ENCODE data around the gene THEM5.

THEM5 gene

GRCh38 chr1:151849871-151850270 lies 3.6 kb downstream of the THEM5 start:
- DNase-seq (ENCODE audit: extremely low spot score) = no peak
- no peak for TF ChIP-seq FOXK2 (IDR thresholded peaks at IDR 0.05)
- TF ChIP-seq SUZ12 (IDR thresholded peaks at IDR 0.05) = no peak
- TF ChIP-seq LEF1 (IDR thresholded peaks at IDR 0.05; ENCODE audit: borderline replicate concordance) = no peak
- TF ChIP-seq BHLHE40 (IDR thresholded peaks at IDR 0.05; ENCODE audit: borderline replicate concordance) = no peak
- no peak for TF ChIP-seq FOXA1 (IDR thresholded peaks at IDR 0.05)
- TF ChIP-seq FOXM1 (IDR thresholded peaks at IDR 0.05; ENCODE audit: borderline replicate concordance) = no peak
- TF ChIP-seq L3MBTL2 (conservative IDR thresholded peaks at IDR 0.05) = no peak
- no peak for TF ChIP-seq CTBP1 (IDR thresholded peaks at IDR 0.05; ENCODE audit: borderline replicate concordance)
- no peak for TF ChIP-seq SP1 (IDR thresholded peaks at IDR 0.05)
- no peak for TF ChIP-seq ZNF384 (IDR thresholded peaks at IDR 0.05)
- TF ChIP-seq ELF4 (IDR thresholded peaks at IDR 0.05) = no peak
- TF ChIP-seq HDGF (IDR thresholded peaks at IDR 0.05; ENCODE audit: borderline replicate concordance) = no peak
- TF ChIP-seq NFRKB (IDR thresholded peaks at IDR 0.05) = no peak
- no peak for TF ChIP-seq TARDBP (IDR thresholded peaks at IDR 0.05)
- TF ChIP-seq PKNOX1 (IDR thresholded peaks at IDR 0.05) = no peak
- no peak for TF ChIP-seq ARNT (IDR thresholded peaks at IDR 0.05)
- ChIA-PET POLR2A (no interaction called here), CTCF (interaction anchor here (1.5 kb wide), 1 partner anchor 13 kb away, joined by 5 read pairs; no protein-coding TSS in a partner anchor)

GRCh38 chr1:151849126-151849525 lies 4.4 kb downstream of the THEM5 start:
- POLR2A ChIA-PET = interaction anchor here (1.1 kb wide), 1 partner anchor 9 kb away, joined by 3 read pairs; no protein-coding TSS in a partner anchor
- CTCF ChIA-PET = interaction anchor here (1.5 kb wide), 1 partner anchor 12 kb away, joined by 5 read pairs; no protein-coding TSS in a partner anchor

GRCh38 chr1:151847867-151848596 lies 5.5 kb downstream of the THEM5 start:
- CTCF ChIA-PET = interaction anchor here (1.5 kb wide), 1 partner anchor 11 kb away, joined by 5 read pairs; no protein-coding TSS in a partner anchor
- DNase-seq (ENCODE audit: extremely low spot score) = no peak
- POLR2A ChIA-PET = no interaction called here
- TF ChIP-seq ELF4 (IDR thresholded peaks at IDR 0.05) = no peak
- no peak for TF ChIP-seq FOXK2 (IDR thresholded peaks at IDR 0.05)
- no peak for TF ChIP-seq HDGF (IDR thresholded peaks at IDR 0.05; ENCODE audit: borderline replicate concordance)
- TF ChIP-seq PKNOX1 (IDR thresholded peaks at IDR 0.05) = no peak
- no peak for TF ChIP-seq TARDBP (IDR thresholded peaks at IDR 0.05)
- no peak for TF ChIP-seq SUZ12 (IDR thresholded peaks at IDR 0.05)
- no peak for TF ChIP-seq L3MBTL2 (conservative IDR thresholded peaks at IDR 0.05)
- no peak for TF ChIP-seq SP1 (IDR thresholded peaks at IDR 0.05)
- no peak for TF ChIP-seq FOXM1 (IDR thresholded peaks at IDR 0.05; ENCODE audit: borderline replicate concordance)
- no peak for TF ChIP-seq FOXA1 (IDR thresholded peaks at IDR 0.05)
- TF ChIP-seq BHLHE40 (IDR thresholded peaks at IDR 0.05; ENCODE audit: borderline replicate concordance) = no peak
- no peak for TF ChIP-seq LEF1 (IDR thresholded peaks at IDR 0.05; ENCODE audit: borderline replicate concordance)
- TF ChIP-seq ARNT (IDR thresholded peaks at IDR 0.05) = no peak
- TF ChIP-seq ZNF384 (IDR thresholded peaks at IDR 0.05) = no peak
- no peak for TF ChIP-seq NFRKB (IDR thresholded peaks at IDR 0.05)
- no peak for TF ChIP-seq CTBP1 (IDR thresholded peaks at IDR 0.05; ENCODE audit: borderline replicate concordance)

More at GRCh38 chr1:151849126-151849525, 4.4 kb downstream of the THEM5 start:
- TF ChIP-seq NFRKB (IDR thresholded peaks at IDR 0.05) (no peak), ARNT (IDR thresholded peaks at IDR 0.05) (no peak), HDGF (IDR thresholded peaks at IDR 0.05; ENCODE audit: borderline replicate concordance) (no peak), L3MBTL2 (conservative IDR thresholded peaks at IDR 0.05) (no peak), BHLHE40 (IDR thresholded peaks at IDR 0.05; ENCODE audit: borderline replicate concordance) (no peak), FOXM1 (IDR thresholded peaks at IDR 0.05; ENCODE audit: borderline replicate concordance) (no peak), CTBP1 (IDR thresholded peaks at IDR 0.05; ENCODE audit: borderline replicate concordance) (no peak), ZNF384 (IDR thresholded peaks at IDR 0.05) (no peak), SUZ12 (IDR thresholded peaks at IDR 0.05) (no peak), SP1 (IDR thresholded peaks at IDR 0.05) (no peak), FOXA1 (IDR thresholded peaks at IDR 0.05) (no peak), PKNOX1 (IDR thresholded peaks at IDR 0.05) (no peak), LEF1 (IDR thresholded peaks at IDR 0.05; ENCODE audit: borderline replicate concordance) (no peak), ELF4 (IDR thresholded peaks at IDR 0.05) (no peak), FOXK2 (IDR thresholded peaks at IDR 0.05) (no peak), TARDBP (IDR thresholded peaks at IDR 0.05) (no peak)
- DNase-seq (ENCODE audit: extremely low spot score) = no peak

- POLR2A ChIA-PET = no interaction called here
- CTCF ChIA-PET = interaction anchor here (1.1 to 1.4 kb wide), 2 partner anchors 10 to 155 kb away, joined by 7 to 9 read pairs; no protein-coding TSS in a partner anchor
These were observed 6.8 kb downstream of the THEM5 start for GRCh38 chr1:151846686-151847237.

GRCh38 chr1:151846062-151846568 lies 7.4 kb downstream of the THEM5 start:
- 0 out of 2 replicates have a peak, but pooled peaks have one; percentile 14 for TF ChIP-seq L3MBTL2 (conservative IDR thresholded peaks at IDR 0.05)
- no peak for TF ChIP-seq HDGF (IDR thresholded peaks at IDR 0.05; ENCODE audit: borderline replicate concordance)
- ChIA-PET CTCF (interaction anchor here (0.6 to 1.4 kb wide), 3 partner anchors 10 to 539 kb away, joined by 3 to 9 read pairs (median 7); no protein-coding TSS in a partner anchor), POLR2A (interaction anchor here (0.7 kb wide), 1 partner anchor 14 kb away, joined by 5 read pairs; no protein-coding TSS in a partner anchor)
- DNase-seq (ENCODE audit: extremely low spot score) = no peak

More at GRCh38 chr1:151846686-151847237, 6.8 kb downstream of the THEM5 start:
- no peak for TF ChIP-seq FOXA1 (IDR thresholded peaks at IDR 0.05)
- DNase-seq (ENCODE audit: extremely low spot score) = no peak
